Raji (cell line): ENCODE measurements around the gene ARHGAP22.

Source experiments
- POLR2A ChIP-seq: IDR thresholded peaks from 2 replicates; pipeline ENCODE4 v1.6.1; 2011; ENCODE audit warnings: low read depth, low read length, control low read depth; ENCODE audit not compliant: insufficient read depth

Gene ARHGAP22

DNA sequence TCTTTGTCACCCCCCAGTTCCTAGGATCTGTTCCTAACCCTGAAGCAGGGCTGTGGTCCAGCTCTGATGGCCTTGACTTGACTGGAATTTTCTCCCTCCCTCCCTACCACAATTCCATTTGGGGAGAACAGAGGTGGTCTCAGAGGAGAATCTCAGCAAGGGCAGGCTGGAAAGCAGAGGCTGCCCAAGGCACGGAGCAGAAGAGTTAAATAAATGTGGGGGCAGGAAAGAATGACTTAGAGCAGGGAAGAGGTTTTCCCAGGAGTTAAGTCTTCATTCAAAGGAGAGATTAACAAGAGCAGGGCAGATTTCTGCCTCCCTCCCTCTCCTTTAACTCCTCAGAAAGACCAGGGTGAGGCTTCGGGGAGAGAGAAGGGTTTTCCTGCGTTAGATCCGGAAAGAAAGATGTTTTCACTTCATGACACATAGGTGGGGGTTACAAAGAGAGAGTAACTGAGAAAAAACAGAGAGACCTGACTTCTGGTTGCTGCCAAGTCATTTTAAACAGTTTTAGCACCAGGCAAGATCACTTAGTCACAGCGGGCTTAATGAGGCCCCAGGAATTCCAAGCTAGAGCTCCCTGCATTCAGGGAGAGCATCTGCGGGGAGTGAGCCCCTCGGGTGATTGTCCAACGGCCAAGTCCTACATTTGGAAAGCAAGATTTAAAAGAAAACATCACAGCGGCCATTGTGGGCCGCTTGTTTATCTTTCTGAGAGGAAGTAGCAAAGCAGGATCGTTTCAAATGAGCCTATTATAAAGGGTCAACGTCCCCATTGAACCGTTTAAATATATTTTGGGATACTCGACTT is 78.7 kb downstream of the ARHGAP22 start:
- no peak for TF ChIP-seq POLR2A

- no peak for TF ChIP-seq POLR2A
Observed at GRCh38 chr10:48525113-48525512, 79.8 kb downstream of the ARHGAP22 start.

- no peak for TF ChIP-seq POLR2A
Observed at GRCh38 chr10:48523820-48524758, 80.8 kb downstream of the ARHGAP22 start.

- TF ChIP-seq POLR2A = no peak
Observed at GRCh38 chr10:48523212-48523819, 81.6 kb downstream of the ARHGAP22 start.

- TF ChIP-seq POLR2A = no peak
Observed at GRCh38 chr10:48522011-48522765, 82.7 kb downstream of the ARHGAP22 start.

- TF ChIP-seq POLR2A = no peak
Observed at GRCh38 chr10:48520594-48520993, 84.3 kb downstream of the ARHGAP22 start.

DNA sequence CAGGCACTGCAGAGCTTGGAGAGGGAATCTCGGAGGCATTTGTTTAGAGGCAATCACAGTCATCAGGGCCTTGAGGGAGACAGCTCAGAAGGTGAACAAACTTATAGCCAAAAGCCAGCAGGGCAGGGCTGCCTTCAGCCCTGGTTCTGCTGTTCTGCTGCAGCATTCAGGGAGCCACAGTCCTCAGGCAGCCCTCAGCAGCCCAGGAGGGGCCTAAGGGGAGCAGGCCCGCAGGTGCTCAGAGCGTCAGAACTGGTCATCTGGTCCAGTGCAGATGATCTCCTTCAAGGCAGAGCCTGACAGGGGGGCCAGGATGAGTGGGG is 84.7 kb downstream of the ARHGAP22 start:
- no peak for TF ChIP-seq POLR2A

DNA sequence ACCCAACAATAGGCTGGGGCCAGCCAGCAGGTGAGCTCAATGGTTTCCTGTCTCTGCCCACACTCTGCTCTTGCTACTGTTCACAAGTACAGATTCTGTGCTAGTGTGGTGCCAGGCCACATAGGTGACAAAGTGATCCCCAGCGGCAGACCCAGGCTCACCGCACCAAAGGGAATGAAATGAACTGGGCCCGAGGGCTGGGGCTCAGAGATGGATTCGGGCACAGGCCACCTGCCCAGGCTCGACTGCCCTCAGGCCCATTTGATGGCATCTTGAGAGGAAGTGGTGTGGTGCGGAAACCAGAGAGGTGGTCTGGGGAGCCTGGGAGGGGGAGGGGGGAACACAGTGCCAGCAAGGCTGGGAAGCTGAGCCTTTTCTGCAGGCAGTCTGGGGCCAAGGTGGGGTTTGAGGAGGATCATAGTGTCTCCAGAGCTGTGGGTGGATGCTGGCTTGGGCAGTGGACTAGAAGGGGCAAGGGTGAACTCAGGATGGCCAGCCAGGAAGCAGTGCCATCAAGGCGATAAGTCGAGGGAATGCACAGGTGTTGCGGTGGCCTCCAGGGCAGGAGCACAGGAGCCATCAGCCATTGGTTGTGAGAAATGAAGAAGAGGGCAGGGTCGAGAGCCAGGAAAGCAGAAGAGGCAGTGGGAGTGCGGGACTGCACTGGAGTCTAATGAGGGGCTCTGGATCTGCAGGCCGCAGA is 85.2 kb downstream of the ARHGAP22 start:
- no peak for TF ChIP-seq POLR2A

- TF ChIP-seq POLR2A = no peak
Observed at GRCh38 chr10:48518986-48519385, 85.9 kb downstream of the ARHGAP22 start.

DNA sequence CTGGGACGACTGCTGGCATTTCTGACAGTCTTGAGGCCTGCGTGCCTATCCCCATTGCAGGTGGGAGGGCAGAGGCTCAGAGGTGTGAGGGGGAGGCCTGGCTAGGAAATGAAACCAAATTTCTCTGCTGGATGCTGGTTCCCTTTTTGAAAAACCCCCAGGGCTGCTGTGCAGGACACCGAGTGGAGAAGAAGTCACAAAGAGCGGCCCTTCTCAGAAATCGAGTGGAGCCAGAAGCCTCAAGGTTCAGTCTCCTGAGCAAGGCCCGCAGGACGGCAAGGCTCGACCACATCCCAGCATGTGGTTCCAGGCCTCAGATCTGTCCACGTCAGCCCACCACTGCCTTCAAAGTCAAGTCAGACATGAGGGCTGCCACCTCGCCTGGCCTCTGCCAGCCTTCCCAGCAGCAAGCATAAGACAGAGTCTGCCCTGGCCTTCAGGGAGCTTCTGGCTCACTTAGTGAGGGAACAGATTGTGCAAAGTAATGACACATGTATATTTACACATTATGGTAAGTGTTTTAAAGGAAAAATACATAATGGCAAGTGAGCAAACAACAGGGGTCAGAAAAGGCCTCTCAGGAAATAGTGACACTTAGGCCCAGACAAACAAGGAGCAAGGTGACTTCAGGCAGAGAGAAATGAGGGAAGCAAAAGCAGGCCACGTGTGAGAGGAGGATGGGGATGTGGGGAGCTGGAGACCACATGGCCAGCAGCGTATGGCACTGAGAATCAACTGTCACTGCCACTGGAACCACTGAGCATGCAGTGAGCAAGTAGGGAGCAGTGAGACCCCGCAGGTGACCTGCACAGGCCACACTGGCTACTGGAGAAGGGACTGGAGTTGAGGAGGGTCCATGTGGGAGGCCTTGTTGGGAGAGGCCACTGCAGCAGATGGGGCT is 86.7 kb downstream of the ARHGAP22 start:
- no peak for TF ChIP-seq POLR2A

GRCh38 chr10:48517482-48517881 is 87.4 kb downstream of the ARHGAP22 start:
- no peak for TF ChIP-seq POLR2A

GRCh38 chr10:48516911-48517310 is 88.0 kb downstream of the ARHGAP22 start:
- no peak for TF ChIP-seq POLR2A

- TF ChIP-seq POLR2A = no peak
Observed at GRCh38 chr10:48514916-48515315, 90.0 kb downstream of the ARHGAP22 start.
